DMS114 treated with DMSO at 0.1 percent for 48 hours (cell line): ENCODE results near the gene UBAC2.

ENCODE experiments used
- DNase-seq: peaks from one replicate; lab custom pipeline; 2025; ENCODE audit not compliant: unreplicated experiment; lab: John Stamatoyannopoulos, UW

The UBAC2 gene

DNA sequence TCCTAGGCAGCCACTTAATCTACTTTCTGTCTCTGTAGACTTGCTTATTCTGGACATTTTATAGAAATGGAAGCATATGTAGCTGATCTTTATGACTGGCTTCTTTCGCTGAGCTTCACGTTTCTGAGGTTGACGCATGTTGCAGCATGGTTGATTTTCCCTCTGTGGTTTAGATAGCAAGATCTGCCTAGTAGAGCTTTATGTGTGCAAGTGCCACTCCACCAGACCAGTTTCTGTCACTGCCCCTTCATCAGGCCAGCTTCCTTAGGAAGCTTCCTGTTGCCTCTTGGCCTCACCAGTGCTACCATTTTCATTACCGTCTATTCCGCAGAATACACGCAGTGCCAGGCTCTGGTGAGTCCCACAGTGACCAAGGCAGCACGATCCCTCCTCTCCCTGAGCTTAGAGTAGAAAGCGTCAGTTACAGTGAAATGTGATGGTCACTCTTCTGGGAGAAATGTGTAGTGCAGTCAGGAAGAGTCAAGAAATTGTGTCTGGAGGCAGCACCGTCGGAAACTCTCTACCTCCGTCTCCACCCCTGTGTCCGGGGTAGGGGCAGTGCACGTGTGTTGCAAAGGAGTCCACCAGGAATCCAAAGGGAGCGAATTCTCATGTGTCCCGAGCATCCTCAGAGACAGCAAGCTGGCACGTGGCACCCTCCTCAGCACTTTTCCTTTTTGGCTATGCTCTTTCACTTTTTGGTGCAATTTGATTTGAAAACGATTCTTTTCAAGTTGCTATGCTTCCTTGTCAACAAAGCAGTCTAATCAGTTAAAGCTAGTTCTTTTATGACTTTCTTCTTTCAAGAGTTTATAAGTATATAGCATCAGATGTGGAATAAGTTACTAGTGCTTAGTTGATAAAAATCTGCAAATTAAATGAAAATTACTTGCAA is 151.9 kb downstream of the UBAC2 start:
- DNase-seq, result no peak

DNA sequence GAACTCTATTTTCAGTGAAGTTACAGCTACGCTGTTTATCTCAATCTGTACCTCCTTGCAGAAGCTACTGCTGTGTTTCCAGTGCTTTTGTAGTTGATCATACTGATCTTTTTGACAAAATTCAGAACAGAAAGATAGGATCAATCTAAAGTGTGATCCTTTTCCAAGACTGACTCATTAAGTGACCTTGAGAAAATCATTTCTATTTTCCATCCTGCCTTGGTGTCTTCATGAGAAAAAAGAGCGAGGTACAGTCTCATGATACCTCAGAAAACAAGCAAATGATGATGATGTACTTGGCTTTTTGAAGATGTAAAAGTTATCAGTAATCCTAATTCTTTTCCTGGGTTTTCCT is 152.6 kb downstream of the UBAC2 start:
- DNase-seq, result no peak

DNA sequence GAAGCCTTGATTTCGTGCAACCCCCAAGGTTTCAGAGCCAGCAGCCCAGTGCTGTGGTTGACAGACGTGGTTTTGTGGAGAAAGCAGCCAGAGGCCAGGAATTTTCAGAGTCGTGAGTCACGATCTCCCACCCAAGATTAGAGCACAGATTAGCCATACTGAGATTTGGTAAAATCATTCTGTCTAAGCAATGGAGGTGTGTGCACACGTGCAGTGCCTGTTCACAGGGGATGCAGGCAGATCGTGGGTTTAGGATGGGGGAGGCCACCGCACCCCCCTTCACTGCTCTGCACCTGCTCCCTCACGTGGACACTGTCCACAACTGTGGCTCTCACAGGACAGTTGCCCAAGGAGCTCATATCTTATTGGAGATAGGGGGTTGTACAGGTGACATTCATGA is 153.2 kb downstream of the UBAC2 start:
- no peak for DNase-seq

DNA sequence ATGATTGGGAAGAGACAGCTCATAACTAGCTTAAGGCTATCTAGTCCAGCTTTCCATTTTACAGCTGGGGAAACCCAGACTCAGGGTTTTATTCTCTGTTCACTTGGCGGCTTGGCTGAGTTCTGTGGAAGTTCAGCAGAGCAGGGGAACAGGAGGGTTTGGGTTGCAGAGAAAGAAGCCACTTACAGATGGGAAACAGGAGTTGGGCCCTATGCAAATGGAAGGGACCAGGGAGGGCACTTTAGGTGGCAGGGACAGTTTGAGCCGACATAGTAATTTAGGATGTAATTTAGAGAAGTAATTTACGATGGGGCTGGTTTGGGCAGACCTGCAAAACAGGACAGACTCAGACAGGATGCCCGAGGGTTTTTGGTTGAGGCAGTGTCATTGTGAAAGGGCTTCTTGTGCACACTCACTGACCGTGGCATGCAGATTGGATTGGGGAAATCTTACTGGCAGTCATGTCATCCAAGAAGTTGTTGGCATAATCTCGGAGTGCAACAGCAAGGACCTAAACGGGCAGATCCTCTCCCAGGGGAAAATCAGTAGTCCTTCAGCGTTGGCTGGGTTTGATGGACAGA is 153.8 kb downstream of the UBAC2 start:
- DNase-seq, result no peak

DNA sequence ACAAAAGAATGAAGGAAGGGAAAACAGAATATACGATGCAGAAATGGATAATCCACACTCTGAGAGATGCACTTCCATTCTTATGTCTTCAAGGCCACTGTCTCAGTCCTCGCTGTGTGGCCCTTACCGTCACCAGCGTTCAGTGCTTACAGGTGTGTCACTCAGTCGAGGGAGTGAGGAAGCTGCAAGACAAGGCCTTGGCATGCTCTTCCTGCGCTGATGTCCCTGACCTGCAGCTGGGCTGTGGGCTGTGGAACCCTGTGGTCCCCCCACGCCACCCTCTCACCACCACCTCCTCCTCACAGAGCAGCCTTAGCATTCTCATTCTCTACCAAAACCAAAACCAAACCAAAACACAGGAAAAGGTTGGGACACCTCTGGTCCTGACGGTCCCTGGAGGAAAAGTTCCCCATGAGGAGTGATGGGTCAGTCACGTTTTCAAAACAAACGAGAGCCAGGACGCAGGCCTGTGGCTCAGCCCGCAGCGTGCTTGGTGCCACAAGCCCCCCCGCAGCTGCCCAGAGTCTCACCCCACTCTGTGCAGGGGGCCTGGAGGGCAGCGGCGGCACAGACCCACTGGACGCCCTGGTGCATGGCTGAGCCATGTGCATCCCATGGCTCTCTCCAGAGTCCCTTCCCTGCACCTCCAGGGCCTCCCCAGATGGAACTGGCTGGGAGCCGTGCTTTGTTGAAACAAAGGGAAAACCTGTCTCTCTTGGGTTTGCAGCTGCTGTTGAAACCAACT is 154.8 kb downstream of the UBAC2 start:
- no peak for DNase-seq

DNA sequence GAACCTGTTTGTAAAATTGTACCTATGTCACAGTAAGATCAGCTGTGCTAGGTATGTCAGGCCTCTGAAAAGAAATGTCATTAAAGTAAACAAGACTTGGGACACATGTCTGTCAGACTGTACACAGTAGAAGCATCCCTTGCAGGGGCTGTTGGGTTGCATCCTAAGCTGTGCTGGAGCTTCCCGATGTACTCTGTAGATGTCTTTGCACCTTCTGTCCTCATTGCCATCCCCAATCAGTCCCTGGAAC is 155.3 kb downstream of the UBAC2 start:
- no peak for DNase-seq

DNA sequence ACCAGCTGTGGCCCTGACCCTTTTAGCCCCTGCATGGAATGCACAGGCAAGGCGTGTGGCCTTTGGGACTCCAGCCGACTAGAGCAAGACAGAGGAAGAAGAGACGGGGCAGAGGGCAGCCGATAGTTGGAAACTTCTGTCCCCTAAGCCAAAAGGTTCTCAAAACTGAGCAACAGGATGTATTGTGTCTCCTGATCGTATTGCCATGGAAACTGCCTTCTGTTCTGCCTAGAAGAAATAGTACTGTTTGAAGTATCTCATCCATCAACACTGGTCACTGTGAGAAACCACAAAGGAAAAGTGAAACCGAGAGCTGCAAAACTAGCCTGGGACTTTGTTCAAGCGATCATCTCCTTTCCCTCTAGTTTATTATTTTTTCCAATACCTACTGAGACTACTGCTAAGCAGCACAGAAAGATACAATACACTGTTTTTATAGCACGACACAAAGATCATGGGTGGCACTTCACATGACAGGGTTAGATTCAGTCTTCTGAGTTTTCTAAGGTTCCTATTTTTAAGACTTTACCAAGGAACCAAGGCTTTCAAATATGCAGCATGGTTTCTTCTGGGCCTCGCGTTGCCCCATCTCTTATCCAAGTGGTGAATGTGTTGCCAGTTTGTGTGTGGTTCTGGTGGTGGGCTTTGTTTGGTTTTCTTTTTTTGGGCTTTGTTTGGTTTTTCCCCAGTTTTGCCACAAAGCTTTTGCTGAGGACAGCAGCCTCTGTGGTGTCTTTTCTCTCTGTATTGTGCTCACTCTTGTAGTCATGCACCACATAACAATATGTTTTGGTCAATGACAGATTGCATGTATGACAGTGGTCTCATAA is 155.8 kb downstream of the UBAC2 start:
- no peak for DNase-seq

DNA sequence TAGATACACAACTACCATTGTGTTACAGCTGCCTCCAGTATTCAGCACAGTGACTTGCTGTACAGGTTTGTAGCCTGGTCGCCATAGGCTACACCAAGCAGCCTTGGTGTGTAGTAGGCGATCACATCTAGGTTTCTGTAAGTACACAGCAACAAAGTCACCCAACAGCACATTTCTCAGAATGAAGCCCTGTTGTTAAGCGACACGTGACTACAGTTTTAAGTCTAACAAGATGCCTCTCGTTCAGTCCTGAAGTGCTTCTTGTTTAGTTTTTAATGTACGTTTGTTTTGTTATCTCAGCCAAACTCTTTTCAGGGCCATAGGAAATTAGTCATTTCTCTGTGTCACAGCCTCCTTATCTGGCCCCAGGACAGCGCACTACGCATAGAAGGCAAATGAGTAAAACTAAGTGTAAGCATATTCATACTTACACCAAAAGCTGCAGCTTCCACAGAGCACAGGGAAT is 156.5 kb downstream of the UBAC2 start:
- no peak for DNase-seq

DNA sequence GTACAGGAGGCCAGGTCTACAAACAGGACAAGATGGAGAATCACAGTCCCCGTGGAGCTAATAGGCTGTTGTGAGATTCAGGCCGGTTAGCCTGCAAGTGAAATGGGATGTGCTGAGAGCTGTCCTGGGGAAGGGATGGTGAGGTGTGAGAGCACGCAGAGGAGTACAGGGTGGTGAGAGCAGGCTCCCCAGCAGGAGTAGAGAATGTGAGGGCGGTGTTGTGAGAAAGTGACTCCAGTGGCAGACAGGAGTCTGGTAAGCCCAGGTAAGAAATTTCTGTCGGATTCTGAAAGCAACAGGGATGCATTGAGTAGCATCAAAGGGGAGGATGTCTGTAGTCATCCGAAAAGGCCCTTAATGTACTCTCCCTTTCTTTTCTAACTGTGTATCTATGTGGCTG is 157.3 kb downstream of the UBAC2 start:
- no peak for DNase-seq

DNA sequence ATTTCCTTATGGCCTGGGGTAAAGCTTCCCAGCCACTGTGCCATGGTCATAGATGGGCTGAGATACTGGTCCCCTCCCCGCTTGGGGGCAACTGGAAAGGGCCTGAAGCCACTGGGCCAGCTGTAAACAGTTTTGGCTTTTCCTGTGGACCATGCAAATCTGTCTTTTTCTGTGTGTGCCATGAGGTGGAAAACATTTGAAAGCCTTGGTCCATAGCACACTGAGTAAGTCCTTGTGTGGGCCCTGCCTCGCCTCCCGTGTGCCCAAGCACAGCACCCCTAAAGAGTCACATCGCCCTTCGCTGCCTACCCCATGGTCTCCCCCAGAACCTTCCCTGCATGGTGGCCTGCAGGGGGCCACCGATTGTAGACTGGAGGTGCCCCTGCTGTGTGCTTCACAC is 158.9 kb downstream of the UBAC2 start:
- DNase-seq, result no peak

DNA sequence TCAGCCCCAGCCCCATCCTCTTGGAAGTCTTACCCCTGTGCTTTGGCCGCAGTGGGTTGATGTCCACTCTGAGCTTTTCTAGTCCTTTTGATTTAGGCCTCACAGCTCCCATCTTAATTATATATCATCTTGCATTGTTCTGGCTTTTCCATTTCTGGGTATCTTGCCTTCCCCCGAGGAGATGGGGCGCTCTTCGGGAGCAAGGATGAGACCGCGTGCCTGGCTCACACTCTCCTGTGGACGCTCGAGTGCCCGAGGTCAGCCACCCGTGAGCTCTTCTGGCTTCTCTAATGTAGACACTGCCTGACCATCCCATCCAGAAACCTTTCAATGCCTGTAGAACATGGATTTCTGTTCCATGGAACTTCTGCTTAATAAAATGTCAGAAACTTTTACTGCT is 160.0 kb downstream of the UBAC2 start:
- no peak for DNase-seq

DNA sequence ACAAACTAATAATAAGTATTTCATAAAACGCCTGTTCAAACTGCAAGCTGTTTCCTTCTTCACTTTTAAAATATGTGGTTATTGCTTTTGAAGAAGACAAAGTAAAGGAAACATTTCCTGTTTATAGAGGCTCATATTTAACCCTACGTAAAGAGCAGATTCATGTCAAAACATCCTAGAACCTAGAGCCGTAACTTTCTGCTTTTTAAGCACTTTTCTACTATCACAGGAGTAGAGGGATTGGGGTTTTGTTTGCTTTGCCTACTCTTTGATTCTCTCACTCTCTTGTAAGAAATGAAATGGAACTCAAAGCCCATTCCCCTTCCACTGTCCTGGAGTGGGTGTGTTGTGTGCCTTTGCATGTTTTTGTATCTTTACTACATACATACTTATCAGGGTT is 160.5 kb downstream of the UBAC2 start:
- DNase-seq, result no peak

DNA sequence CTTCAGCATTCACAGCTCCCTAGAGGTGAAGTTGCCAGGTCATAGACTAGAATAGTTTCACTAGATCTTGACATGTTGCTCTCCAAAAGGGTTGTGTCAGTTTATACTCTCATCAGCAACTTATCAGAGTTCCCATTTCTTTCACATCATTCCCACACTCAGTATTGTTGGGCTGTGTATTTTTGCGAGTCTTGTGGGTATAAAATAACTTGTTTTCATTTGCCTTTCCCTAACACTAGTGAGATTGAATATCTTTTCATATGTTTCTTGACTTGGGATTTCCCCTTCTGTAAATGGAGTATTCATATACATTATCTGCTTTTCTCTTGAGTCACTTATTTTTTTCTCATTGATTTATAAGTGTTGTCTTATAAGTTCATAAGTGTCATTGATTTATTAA is 161.7 kb downstream of the UBAC2 start:
- DNase-seq, result no peak

DNA sequence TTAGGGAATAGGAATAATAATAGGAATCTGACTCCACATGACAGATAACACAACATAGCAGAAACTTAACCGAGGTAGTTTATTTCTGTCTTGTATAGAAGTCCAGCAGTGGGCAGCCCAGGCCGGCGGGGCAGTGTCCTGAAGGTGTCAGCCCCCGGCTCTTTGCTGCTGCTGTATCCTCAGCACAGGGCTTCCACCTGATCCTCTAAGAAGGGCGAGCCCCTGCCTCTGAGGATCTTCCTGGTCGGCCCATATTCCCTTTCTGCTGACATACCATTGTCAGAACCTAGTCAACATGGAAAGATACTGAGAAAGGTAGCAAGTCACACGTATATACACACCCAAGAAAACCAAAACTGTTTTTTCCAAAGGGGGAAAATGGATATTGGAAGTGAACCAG is 162.7 kb downstream of the UBAC2 start:
- no peak for DNase-seq

DNA sequence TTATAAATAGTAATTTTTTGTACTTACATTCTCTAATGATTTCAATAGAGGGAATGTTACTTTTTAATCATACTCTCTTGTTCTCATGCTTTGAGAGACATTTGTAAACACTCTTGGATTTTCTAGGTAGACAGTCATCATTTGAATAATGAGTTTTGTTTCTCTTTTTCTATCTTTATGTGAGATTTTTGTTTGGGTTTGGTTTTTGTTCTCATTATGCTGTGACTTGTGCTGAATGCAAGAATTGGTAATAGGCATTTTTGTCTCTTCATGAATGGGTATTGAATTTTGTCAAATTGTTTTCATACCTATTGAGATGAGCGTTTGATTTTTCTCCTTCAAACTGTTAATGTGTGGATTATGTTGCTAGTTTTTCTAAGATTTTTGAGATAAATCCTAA is 163.3 kb downstream of the UBAC2 start:
- DNase-seq, result no peak

DNA sequence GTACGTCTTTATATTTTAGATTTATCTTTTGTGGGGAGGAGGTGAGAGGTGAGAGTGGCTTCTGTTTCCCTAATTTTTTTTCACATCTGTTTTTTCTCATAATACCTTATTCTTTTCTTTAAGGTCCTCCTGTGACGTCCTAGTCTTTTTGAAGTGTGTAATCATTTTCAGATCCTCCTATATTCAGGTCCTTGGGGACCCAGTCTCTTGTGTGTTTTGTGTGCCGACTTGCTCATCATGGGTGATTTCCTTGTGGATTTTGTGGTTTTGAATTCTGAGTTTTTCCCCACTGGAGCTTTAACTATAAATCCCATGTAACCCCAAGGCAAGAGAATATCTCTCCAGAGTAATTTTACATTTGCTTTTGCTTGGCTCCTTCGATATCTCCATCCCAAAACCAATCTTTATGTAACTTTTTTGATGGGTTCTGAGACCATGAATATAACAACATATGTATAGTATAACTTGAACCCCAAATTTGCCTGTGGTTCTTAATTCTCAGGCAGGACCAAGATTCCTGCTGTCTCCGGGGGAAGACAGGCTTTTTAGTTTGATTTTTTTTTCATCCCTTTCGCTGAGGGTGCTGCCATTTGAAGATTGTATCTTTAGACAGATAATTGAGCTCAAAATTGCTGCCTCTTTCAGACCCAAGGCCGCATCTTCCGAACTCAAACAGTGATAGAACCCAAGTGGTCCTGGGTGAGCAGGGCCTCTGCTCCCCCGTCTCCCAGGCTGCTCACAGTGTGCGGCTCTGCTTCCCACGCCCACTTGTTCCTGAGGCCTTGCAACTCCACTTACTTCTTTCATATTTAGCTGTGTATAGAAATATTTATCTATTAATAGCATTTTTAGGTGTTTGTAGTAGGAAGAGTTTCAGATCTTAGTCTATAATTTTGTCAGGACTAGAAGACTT is 165.7 kb downstream of the UBAC2 start:
- no peak for DNase-seq

DNA sequence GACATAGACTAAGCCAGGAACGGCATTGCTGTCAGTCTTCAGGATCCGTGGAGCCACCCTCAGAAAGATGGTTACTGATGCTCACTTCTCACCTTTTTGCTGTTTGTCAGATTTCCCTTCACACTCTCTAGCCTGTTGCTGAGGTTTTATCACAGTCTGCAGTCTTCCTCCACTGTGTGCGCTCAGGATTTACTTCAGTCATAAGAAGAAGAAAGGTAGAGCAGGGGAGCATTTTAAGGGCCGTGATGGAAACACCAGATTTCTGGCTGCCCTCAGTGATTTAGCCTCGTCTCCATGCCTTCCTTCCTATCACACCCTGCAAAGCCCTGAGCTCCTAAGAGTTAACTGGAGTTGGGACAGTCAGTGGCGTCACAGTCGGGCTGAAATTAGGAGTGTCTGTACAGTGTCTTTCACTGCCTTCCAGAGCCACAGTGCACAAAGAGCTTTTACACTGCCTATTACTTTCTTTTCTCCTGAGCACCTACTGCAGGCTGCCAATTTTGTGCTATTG is 166.5 kb downstream of the UBAC2 start:
- DNase-seq, result no peak

DNA sequence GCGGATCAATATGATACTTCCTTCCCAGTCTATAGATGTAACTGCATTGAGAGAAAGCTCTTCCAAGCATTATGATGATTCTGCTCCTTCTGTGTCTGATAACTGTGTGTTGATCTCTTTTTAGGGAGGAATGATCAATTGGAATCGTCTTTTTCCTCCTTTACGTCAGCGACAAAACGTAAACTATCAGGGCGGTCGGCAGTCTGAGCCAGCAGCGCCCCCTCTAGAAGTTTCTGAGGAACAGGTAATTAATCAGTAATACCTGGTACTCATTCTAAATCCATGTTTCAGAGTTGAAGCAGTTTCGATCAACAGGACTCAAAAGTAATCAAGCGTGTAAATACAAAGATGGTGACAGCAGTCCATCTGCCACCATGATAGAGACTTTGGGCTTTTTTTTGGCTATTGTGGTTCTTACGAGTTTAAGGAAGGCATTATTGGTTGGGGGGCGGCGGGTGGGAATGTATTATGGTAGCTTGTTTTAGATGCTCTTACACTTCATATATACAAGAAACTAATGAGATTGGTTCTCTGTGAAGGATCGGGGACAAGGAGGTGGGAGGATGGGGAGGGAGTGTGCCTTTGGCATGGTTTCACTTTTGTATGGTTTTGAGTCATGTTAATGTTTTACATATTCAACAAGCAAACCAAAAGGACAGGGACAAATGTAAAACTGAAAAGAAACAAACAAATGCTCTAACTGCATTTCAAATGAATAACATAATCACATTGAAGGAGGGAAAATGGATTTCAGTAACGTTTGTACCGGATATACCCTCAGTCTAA is 167.2 kb downstream of the UBAC2 start:
- no peak for DNase-seq

DNA sequence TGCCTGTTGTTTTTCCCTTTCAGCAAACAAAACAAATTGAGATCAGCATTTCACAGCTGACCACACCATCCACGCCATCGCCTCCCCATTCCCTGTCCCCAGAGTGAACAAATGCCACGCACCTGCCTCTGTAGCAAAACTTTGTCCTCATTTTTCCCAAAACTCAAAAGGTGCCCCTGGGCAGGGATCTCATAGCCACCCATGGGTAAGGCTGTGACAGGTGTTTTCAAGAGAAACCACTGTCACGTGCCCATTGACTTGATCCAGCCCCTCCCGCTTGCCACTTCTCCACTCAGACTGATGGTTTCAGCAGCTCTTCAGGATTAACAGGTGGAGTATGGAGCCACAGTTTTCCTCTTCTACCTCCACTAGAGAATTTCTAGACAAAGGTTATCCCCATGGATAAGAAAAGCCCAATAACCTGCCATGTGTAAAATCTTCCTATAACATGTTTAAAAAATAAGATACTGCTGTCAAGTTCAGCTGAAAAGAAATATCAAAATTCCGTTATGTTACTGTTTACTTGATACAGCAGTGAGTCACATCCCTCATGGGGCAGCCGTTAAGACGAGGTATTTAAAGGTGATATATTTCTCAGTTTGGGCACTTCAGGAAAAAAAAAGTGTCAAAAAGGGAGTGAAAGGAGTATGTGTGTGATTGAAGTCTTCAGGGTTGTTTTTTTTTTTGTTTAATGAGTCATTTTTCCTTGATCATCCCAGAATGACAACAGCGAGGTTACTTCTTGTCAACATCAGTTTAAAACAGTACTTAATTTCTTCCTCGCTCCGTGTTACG is 170.0 kb downstream of the UBAC2 start:
- DNase-seq, result no peak
